Stimulated activated CD4-positive, alpha-beta T cell treated with anti-CD3 and anti-CD28 coated beads, Interleukin-15, amount 100 ng/mL, for 48 hours (primary cell): Measurements from ENCODE around the gene EPG5.
"Not testable (repeated sequence)": the region's sequence is repeated elsewhere in the genome, so short reads cannot be mapped to it uniquely, and the experiment has no call there.

Experiments used
- DNase-seq, 2 donors: peaks; one replicate each; pipeline ENCODE4 v3.0.0-alpha.2; 2020; ENCODE audit warnings: low read depth in 2 of 2

The EPG5 gene

DNA sequence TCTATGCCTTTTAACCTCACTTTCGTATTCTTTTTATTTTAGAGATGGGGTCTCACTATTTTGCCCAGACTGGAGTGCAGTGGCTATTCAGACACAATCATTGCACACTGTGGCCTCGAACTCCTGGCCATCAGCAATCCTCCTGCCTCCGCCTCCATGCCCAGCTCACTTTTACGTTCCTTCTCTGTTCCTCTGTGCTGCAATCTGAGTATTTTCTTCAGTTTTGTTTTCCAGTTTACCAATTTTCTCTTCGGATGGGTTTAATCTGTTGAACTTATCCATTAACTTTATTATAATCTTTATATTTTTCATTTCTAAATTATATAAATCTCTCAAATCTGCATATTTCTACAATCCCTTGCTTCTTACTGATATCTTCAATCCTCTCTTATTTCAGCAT, 103.0 kb downstream of the EPG5 start:
- no peak for DNase-seq

- DNase-seq = no peak
Observed at GRCh38 chr18:45863469-45863868, 103.7 kb downstream of the EPG5 start.

- no peak for DNase-seq
Observed at GRCh38 chr18:45861926-45862325, 105.2 kb downstream of the EPG5 start.

DNA sequence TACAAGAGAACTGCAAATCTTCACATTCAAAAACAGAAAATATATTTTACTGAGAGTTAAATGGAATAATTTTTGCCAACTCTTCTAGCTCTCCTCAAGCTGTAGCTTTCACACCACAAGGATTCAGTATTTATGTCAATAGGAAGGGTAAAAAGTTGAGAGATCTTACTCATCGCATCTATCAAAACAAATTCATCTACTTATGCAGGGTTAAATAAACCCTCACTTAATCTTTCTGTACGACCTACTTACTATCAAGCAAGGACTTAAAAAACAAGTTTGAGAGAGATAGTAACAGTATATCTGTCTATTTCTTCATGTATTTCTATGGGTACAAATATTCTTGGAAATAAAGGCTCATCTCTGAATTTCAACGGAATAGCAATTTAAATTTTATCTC, 106.2 kb downstream of the EPG5 start:
- DNase-seq = no peak

- no peak for DNase-seq
Observed at GRCh38 chr18:45860492-45860891, 106.6 kb downstream of the EPG5 start.

DNA sequence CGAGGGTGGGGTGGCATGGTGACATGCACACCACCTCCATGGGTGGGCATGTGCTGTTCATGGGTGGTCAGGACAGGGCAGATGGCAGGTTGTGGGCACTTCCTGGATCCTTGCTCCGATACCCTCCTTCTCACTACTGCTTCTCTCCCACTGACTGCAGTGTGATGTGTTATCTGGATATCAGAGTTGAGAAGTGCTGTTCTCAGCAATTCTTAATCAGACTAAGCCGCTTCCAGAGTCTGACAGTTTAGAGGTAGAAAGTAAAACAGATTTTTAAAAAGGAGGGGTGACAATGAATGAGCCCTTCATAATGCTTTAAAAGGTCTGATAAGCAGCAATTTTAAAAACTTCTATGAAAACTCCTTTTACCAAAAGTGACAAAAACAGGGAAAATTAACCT, 107.8 kb downstream of the EPG5 start:
- DNase-seq = no peak

- DNase-seq = no peak
Observed at GRCh38 chr18:45856531-45856930, 110.6 kb downstream of the EPG5 start.

GRCh38 chr18:45854036-45854586, 113.0 kb downstream of the EPG5 start:
- DNase-seq = no peak

DNA sequence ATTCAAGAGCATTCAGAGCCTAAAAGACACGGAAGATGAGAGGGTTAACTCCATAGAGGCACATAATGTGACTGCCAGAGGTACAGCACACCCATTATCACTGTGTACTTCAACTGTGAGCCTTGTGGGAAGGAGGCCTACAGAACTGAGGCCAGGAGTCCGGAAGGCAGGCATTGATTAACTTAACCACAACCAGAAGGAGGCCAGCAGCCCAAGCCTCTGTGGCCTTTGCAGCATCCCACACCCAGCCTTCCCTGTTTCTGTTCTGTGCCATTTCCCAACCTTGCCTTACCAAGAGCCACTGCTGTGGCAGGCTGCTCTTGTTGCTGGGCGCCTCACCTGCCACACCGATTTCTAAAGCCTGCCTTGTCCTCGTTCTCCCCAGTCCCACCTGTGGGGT, 114.5 kb downstream of the EPG5 start:
- no peak for DNase-seq

DNA sequence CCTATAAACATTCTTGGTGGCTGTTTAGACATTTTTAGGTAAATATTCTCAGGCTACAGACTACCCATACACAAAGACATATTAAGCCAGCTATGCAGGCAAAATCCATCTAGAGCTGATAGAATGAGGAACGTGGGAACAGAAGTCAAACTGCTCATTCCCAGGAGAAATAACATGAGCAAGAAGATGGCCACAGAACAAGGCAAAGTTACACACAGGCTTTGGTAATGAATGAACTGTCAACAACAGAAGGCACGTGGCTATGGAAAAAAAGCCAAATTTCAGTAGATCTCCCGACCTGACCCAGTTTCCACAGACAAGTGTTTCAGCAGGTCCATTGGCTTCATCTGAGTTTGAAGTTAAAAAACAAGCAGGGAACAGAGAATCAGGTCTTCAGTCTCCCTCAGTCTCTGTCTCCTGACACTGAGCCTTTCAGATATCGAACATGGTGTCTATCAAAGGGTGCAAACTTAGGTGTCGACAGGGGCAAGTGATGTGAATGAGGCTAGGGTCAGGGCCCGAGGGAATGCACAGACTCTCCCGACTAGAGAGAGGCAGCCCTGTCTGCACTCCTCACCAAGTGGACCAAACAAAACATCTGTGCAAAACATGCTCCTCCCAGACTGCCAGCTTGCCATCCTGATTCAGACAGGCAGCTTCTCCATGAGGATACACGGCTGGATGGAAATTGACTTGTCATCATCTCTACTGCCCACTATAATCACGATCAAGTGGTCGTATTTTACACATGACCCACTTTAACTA, 115.8 kb downstream of the EPG5 start:
- no peak for DNase-seq

DNA sequence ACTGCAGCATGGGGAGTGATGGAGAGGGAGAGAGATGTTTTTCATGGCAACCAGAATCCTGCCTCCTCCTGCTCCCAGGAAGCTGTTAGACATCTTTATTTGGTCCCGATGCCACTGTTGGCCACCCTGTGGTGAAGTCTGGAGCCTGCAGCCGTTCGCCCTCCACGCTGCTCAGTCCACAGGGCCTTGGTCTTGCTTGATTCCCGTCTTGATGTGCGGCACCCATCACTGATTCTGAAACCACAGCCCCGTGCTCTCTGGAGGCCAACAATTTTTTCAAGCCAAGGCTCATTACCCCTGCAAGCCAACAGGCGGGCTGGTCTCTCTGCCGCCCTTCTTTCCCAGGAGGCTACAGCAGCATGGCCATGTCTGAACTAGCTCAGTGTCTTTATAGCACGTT, 117.1 kb downstream of the EPG5 start:
- DNase-seq = no peak

- no peak for DNase-seq
Observed at GRCh38 chr18:45849529-45849928, 117.6 kb downstream of the EPG5 start.

DNA sequence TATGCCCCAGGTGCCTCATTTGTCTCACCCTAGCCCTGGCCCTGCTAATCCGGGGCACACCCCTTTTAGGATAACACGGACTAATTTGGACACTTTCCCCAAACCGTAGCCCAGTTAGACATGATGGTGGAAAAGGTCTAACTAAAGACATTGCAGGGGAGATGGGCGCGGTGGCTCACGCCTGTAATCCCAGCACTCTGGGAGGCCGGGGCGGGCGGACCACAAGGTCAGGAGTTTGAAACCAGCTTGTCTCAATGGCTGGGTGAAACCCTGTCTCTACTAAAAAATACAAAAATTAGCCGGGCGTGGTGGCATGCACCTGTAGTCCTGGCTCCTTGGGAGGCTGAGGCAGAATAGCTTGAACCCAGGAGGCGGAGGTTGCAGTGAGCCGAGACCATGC, 118.5 kb downstream of the EPG5 start:
- DNase-seq = not testable (repeated sequence)

DNA sequence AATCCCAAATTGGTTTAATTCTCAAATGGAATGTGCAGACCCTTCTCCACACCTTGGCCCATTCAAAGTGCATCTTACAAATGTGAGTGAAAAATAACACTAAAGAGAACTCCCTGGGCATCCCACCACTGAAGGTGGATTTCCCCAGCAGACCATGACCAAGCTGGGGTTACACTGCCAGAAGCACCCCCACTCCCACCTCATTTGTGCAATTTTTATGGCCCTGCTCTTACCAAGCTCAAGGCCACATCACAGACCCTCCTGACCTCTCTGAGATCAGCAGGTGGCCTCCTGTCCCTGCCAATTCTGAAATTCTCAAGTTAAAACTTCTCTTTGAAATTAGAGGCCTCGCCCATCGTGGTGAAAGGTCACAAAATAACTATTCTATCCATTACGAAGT, 120.0 kb downstream of the EPG5 start:
- DNase-seq = no peak

DNA sequence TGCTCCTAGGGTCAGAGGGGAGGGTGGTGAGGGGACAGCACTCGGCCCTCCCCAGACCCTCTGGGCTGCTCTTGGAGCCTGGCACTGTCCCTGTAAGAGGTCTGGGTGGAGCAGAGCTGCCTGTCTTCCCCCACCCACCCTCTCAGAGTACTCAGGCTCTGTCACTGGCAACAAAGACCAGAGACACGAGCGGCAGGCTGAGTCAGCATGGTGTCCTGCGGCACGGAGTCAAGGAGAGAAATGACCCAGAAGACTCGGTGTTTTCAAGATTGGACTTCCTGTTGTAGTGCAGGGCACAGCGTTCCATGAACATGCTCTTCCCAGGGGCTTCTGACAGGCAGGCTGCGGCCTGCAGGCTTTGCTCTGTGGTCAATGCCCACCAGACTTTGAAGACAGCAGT, 121.7 kb downstream of the EPG5 start:
- no peak for DNase-seq

DNA sequence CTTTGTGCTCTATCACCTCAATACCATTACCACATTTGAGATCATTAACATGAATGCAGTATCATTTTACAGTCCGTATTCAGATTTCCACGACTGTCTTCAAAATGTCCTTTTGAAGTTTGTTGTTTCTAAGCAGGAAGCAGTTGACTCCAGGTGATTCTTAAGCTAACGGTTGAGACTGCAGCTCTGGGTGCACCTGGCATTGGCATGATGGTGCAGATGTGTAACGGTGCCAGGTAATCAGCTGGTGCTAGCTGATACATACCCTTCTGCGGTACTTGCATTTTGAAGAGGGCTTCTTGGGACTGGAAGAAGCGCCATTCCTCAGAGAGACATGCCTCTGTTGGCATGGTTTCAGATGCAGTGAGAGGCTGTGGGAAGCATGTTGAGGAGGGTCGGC, 122.2 kb downstream of the EPG5 start:
- DNase-seq = no peak

DNA sequence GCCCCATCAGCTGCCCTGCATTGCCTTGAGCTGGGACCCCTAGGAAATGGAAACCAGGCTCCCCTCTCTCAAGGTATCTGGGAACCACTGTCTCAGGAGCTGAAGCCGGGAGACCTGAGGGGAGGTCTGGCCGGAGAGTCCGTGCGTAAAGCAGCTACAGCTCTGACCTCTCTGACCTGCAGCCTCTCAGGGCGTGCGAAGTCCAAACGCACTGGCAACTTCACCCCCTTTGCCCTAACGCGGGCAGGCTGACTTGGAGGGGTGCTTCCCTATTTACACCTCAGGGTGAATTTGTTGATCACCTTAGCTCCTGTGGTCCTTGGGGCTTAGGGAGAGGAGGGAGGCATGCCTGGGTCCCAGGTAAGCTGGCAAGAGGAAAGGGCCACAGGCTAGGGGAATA, 124.1 kb downstream of the EPG5 start:
- DNase-seq = no peak

DNA sequence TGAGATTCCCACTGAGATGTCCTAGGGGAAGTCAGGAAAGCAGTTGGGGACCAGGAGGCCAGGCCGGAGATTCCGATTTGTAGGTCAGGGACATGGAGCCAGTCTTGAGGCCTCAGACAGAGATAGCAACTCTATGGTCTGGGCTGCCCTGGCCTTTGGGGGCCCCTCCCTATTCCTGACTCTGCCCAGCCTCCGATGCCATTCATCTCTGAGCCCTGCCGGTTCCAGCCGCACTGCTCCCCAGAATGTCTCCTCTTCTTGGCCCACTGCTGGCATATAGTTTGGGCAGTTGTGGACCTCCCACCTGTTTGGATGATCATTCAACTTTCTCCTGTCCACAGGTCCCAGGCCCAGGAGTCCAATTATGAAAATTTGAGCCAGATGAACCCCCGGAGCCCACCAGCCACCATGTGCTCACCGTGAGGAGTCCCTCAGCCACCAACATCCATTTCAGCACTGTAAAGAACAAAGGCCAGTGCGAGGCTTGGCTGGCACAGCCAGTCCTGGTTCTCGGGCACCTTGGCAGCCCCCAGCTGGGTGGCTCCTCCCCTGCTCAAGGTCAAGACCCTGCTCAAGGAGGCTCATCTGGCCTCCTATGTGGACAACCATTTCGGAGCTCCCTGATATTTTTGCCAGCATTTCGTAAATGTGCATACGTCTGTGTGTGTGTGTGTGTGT, 125.2 kb downstream of the EPG5 start:
- no peak for DNase-seq

GRCh38 chr18:45841060-45841764, 125.9 kb downstream of the EPG5 start:
- no peak for DNase-seq

DNA sequence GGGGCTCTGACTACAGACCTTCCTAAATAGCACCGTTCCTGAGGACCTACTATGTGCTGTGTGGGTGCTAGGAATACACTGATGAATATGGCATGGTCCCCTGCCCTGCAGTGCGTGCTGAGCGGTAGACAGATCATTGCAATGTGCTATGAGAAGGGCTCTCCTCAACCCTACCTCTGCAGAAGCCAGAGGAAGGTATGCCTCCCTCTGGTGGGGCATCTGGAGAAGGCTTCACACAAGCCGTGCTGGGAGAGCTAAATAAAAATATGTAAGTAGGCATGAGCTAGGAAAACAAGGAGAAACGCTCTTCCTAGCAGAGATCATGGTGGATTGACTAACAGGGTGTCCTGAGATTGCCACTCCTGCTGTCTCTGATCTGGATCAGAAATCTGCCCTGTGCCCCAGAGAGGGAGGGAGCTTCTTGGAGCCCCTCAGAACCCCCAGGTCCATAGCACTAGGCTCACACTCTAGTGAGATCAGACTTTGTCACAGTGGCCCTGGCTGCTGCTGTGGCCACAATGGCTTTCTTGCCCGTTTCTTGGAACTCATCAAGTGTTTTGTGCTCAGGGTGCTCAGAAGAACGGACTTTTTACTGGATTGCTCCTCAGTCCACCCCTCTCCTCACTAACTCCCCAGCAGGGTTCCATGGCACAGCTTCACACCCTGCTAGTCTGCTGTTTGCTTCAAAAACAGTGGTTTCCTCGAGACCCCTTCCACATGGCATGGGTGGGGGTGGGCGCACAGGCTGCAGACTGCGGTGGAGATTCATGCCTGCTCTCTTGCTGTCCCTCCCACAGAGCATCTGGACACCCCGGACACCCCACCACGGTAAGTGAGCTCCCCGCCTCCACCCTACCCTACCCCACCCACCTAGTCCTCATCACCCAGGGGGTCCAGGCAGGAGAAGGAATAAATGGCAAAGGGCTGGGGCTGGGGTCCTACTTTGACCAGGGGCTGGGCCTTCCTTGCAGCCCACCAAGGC, 127.4 kb downstream of the EPG5 start:
- DNase-seq = no peak

GRCh38 chr18:45838302-45839070, 128.6 kb downstream of the EPG5 start:
- no peak for DNase-seq
